NCI-H524 treated with DMSO at 0.1 percent for 48 hours (cell line): ENCODE measurements around the gene TBCD.

Source experiments
- DNase-seq: peaks from one replicate; lab custom pipeline; 2025; lab: John Stamatoyannopoulos, UW

Gene TBCD

GRCh38 chr17:82888583-82889495 is 137.0 kb downstream of the TBCD start:
- DNase-seq, result no peak

DNA sequence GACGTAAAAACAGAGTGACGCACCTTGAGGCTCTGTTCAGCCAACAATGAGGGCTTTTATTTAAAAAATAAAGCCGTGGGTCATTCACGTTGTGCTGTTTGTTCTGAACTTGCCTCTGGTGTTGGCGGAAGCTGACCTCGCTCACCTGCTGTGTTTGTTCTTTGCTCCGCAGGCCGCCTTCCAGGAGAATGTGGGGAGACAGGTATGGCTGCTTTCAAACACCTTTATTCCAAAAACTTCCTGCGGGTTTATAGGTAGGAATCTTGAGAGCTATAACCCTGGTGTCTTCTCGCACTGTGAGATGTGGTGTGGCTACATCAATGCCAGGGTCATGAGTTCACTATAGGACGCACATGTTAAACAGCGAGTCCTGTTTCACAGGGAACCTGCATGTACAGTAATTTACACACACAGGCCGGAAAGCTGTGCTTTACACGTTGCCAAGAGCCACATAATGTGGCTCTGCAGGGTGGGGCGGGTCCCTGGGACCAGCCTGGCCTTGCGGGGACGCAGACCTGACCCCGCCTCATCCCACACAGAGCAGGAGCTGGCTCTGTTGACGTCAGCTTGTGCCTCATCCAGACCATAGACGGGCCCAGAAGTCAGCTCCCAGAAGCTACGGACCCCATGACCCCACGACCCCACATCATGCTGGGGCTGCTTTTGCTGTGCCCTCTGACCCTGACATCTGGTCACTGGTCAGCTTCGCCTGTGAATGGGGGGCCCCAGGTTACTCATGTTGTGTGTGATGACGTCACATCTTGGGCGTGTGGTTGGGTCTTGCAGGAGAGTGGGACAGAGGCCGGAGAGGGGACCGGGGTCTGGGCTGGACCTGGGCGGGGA is 137.9 kb downstream of the TBCD start:
- DNase-seq, result no peak

GRCh38 chr17:82890339-82890730 is 138.5 kb downstream of the TBCD start:
- DNase-seq, result no peak

GRCh38 chr17:82890926-82891678 is 139.2 kb downstream of the TBCD start:
- DNase-seq, result no peak

- DNase-seq, result no peak
Measured at GRCh38 chr17:82891911-82892310, 140.0 kb downstream of the TBCD start.

- DNase-seq, result no peak
Measured at GRCh38 chr17:82892899-82893565, 141.2 kb downstream of the TBCD start.

- no peak for DNase-seq
Measured at GRCh38 chr17:82893779-82894178, 141.9 kb downstream of the TBCD start.

- DNase-seq, result no peak
Measured at GRCh38 chr17:82894389-82894788, 142.5 kb downstream of the TBCD start.

DNA sequence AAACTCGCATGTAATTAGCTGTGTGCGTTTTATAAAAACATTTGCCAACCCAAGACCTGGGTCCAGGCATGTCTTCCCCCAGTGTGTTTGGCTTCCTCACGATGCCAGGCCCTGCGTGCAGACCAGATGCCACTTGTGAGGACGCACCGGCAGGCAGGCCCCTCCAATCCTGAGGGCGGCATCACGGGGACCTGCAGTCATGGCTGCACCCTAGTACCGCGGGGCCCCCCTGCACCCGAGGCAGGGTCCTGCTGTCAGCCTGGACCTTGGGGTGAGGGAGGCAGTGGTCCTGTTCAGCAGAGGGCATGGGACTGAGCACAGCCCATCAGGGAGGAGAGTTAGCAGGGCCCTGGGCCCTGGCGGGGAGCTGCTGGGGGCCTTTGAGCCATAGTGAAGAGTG is 143.2 kb downstream of the TBCD start:
- no peak for DNase-seq

GRCh38 chr17:82896071-82897000 is 144.5 kb downstream of the TBCD start:
- no peak for DNase-seq

DNA sequence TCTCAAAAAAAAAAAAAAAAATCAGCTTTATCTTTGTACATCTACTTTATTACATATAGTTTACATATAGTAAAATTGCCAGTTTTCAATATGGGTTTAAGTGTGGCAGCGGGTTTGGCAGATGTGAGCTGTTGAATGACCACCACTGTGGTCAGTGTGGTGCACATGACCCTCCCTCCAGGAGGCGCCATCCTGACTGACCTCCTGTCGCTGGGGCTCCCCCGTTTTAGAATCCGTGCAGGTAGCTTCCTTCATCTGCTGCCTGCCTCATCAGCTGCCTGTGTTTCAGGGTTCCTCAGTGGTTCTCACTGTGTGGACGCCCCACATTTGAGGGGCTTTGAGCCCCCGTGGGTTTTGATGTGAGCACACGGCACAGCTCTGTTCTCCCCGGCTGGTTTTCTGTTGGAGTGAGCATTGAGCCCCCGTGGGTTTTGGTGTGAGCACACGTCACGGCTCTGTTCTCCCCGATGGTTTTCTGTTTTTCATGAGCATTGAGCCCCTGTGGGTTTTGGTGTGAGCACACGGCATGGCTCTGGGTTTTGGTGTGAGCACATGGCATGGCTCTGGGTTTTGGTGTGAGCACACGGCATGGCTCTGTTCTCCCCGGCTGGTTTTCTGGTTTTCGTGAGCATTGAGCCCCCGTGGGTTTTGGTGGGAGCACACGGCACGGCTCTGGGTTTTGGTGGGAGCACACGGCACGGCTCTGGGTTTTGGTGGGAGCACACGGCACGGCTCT is 145.8 kb downstream of the TBCD start:
- DNase-seq, result no peak

DNA sequence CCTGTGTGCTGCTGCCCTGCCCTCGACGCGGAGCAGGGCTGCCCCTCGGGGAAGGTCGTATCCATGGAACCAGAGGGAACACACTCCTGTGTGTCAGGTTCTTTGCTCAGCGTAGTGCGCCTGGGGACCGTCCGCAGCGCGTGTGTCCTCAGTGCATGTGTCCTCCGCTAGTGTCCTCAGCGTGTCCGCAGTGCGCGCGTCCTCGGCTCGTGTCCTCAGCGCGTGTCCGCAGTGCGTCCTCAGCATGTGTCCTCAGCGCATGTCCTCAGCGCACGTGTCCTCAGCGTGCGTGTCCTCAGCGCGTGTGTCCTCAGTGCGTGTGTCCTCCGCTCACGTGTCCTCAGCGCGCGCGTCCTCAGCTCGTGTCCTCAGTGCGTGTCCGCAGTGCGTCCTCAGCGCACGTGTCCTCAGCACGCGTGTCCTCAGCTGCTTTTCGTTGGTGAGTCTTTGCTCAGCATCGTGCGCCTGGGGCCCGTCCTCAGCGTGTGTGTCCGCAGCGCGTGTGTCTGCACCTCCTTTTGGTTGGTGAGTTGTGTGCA is 147.2 kb downstream of the TBCD start:
- no peak for DNase-seq

GRCh38 chr17:82899941-82900340 is 148.1 kb downstream of the TBCD start:
- no peak for DNase-seq

- DNase-seq, result no peak
Measured at GRCh38 chr17:82900741-82901140, 148.9 kb downstream of the TBCD start.

DNA sequence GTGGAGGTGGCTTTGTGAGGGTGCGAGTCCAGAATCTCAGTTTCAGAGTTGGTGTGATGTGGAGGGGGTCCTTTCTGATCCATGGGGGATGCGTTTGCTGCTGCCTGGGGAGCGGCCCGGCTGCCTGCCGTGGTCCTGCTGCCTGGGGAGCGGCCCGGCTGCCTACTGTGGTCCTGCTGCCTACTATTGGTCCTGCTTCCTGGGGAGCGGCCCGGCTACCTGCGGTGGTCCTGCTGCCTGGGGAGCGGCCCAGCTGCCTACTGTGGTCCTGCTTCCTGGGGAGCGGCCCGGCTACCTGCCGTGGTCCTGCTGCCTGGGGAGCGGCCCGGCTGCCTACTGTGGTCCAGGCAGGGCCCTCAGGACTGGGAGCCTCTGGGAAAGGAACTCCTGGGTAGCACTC is 149.5 kb downstream of the TBCD start:
- no peak for DNase-seq

- no peak for DNase-seq
Measured at GRCh38 chr17:82901856-82902255, 150.0 kb downstream of the TBCD start.

- no peak for DNase-seq
Measured at GRCh38 chr17:82902972-82903874, 151.4 kb downstream of the TBCD start.

DNA sequence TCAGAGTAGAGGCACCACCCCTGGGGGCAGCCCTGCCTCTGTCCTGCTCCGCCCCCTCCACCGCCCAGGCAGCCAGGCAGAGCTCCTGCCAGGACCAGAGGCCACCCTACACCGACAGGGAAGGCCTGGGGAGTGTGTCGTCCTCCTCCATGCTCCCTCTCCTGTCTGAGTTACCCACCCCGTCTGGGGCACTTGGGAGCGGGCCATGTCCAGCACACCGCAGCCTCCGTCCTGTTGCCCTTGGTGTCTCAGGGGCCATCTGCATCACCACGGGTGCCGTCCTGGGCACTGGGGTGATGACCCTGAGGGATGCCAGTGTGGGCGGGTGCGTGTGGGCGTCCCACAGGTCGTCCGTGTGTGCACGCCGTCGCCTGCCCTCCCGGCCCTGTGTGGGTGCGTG is 153.3 kb downstream of the TBCD start:
- no peak for DNase-seq
